ENCODE measurements around the gene CASKIN1.

CASKIN1 gene

DNA sequence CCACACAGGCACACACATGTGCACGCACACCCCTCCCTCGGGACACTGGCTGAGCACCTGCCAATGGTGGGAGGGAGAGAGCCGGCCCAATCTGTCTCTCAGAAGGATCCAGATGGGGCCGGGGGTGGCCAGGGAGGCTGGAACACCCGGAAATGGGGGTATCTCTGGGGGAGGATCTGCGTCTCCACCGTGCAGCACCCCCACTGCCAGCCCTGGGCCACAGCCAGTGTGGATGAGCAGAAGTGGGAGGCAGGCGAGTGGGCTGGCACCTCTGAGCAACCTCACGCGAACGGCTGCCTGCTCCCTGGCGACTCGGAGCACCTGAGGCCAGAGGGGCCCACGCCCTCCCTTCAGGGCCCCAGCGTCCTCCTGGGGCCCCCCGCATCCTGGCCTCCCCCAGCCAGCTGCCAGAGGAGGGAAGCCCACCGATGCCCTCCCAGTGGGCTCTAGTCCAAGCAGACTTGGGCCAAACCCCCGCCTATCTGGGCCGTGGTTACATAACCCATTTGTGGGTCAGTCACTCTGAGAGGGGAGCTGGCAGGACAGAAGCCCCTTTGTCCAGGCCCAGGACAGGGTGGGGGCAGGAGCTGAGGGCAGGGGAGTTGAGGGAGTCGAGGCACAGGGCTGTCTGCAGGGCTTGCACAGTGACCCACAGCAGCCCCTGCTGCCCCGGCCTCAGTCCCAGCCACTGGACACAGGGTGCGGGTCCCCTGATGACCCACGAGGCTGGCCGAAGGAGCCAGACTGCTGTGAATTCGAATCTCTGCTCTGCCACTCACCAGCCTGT lies 5.6 kb downstream of the CASKIN1 start:
- DNase-seq (ENCODE audit: low spot score): no peak

DNA sequence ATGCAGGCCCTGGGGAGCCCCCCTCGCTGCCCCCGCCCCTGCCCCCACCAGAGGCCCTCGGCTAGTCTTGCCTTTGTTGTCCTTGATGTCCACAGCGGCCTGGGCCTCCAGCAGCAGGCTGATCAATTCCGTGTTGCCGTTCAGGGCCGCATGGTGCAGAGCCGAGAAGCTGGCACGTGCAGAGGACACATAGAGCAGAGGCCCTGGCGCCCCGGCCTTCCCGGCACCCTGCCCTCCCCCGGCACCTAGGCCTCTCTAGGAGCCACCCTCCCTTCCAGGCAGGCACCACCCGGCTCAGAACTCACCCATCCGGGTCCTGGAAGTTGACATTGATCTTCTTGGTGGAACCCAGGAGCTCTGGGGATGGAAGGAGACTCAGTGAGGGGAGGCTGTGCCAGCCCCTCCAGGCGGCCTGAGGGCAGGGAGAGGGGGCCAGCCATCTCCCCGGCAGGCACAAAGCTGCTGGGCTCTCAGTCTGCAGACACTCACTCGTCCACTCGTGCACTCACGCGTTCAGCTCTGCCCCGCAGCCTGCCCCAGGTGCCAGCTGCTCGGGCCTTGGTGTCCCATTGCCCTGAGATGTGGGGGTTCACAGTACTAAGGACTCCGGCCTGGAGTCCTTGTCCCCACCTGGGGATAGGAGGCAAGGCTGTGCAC lies 6.3 kb downstream of the CASKIN1 start:
- DNase-seq (ENCODE audit: low spot score): no peak

DNA sequence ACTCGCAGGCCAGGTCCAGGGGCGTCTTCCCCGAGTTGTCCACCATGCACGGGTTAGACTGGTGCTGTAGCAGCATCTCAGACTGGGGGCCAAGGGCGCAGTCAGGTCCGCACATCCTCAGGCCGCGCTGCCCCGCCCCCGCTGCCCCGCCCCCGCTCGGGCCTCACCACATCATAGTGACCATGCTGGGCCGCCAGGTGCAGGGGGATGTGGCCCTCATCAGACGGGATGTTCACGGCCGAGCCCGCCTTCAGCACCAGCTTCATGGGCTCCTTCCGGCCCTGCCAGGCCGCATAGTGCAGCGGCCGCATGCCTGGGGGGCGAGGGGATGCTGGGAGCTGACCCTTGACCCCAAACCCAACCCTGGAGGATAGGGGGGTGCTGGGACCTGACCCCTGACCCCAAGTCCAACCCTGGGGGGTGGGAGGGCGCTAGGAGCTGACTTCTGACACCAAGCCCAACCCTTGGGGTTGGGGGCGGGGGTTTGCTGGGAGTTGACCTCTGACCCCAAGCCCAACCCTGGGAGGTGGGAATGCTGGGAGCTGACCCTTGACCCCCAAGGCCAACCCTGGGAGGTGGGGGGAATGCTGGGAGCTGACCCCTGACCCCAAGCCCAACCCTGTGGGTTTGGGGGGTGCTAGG lies 7.0 kb downstream of the CASKIN1 start:
- no peak for DNase-seq (ENCODE audit: low spot score)

DNA sequence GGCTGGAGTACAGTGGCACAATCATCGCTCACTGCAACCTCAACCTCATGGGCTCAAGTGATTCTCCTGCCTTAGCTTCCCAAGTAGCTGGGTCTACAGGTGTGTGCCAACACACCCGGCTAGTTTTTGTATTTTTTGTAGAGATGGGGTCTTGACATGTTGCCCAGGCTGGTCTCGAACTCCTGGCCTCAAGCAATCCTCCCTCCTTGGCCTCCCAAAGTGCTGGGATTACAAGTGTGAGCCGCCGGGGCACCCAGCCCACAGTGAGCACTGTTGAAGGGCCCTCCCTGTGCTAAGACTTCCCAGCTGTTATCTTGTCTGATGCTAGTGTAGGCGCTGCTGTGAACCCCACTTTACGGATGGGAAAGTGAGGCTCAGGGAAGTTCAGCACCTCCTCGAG lies 8.0 kb downstream of the CASKIN1 start:
- no peak for DNase-seq (ENCODE audit: low spot score)

DNA sequence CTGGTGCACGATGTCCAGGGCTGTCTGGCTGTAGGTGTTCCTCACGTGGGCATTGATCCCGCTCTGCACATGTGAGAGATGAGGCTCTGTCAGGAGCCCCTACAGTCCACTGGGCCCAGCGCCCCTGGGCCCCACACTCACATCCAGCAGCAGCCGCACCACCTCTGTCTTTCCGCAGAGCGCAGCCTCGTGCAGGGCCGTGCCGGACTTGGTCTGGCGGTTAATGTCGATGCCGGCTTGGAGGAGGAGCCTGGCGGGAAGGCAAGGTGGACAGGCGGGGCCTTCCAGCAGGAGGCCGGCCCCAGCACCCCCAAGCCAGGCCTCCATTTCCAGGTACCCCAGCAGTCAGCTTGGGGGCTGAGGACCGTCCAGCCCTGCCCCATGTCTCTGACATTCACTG lies 9.2 kb downstream of the CASKIN1 start:
- DNase-seq (ENCODE audit: low spot score): no peak

DNA sequence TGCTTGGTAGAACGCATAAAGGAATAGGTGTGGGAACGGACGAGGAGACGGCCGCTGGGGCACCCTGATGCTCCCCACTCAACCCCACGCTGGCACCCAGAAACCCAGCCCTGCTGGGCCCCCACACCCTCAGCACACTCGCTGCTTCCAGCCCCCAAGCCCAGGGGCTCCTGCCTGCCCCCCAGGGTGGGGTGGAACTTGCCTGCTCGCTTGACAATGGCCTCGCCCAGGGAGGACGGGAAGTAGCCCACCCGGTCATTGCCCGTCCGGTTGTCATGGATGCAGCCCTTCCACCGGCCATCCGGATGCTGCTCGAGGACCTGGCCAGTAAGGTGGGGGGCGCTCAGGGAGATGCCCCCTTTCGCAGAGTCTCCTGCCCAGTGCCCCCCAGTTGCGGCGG lies 9.9 kb downstream of the CASKIN1 start:
- DNase-seq (ENCODE audit: low spot score): no peak

DNA sequence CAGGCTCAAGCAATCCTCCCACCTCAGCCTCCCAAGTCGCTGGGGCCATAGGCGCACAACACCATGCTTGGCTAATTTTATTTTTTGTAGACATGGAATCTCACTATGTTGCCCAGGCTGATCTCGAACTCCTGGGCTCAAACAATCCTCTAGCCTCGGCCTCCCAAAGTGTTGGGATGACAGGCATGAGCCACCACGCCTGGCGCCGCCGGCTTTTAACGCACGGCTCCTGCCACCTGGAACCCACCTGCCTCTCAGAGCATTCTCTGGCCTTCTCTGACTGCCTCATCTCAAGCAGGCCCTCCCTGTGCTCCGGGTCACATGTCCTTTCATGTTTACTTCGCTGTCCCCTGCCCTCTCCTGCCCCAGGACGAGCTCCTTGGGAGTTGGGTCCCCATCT lies 10.3 kb downstream of the CASKIN1 start:
- DNase-seq (ENCODE audit: low spot score): no peak

DNA sequence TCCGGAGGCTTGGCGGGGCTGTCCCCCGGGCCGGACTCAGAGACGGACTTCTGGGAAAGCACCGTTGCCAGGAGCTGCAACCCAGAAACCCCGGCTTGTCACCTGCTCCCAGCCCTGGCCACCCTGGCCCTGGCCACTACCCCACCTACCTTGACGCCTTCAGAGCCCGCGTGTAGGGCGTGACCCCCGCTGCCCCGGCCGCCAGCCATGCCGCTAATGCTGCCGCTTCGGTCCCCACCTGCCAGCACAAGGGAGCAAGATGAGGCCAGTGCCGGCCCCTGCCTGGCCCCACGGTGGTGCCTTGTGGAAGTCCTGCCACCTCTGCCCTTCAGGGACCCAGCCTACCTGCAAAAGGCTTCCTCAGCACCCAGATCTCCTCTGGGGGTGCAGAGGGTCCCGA lies 11.4 kb downstream of the CASKIN1 start:
- DNase-seq (ENCODE audit: low spot score): no peak

DNA sequence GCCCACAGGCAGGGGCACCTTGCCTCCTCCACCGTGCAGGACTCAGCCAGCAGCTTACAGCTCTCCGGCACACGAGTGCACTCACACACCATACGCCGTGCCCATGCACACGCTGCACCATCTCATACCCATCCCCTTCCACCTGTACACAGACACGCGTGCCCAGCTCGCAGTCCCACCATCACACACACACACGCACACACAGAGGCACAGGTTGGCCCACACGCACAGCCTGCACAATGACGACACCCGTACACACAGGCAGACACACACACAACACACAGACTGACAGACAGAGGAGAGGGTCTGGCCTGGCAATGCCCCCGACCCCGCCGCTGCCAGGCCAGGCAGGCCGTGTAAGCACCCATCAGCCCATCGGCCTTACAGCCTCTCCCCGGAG lies 12.1 kb downstream of the CASKIN1 start:
- DNase-seq (ENCODE audit: low spot score): no peak

DNA sequence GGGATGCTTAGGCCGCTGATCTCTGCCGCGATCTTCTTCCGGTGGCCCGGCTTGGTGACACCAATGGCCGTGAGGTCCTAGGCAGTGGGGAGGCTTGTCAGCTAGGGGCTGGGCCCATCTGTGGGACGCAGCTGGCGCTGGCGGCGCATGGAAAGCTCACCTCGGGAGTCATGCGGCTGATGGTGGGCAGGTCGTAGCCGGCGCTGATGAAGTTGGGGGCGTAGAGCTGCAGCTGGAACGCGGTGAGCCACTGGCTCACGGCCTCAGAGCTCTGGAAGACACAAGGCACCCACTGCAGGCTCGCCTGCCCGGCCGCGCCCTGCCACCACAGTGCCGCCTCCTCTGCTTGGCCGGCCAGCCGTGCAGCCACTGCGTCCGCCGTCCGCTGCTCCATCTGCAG lies 12.7 kb downstream of the CASKIN1 start:
- no peak for DNase-seq (ENCODE audit: low spot score)

DNA sequence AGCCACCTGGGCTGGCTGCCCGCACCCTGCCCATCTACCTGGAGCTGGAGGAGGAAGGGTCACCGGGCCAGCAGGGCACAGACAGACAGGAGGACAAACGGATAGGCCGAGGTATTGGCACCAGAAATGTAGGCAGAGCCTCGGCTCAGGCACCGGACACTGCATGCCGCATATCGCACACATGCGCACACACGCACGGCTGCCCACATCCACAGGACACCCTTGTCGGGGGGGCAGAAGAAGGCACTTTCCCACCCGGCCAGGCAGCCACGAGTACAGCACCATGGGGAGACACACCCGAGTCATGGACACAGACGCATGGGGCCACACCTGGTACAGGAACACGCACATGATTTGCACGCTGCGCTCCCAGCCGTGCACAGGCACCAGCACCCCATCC lies 14.5 kb downstream of the CASKIN1 start:
- no peak for DNase-seq (ENCODE audit: low spot score)

DNA sequence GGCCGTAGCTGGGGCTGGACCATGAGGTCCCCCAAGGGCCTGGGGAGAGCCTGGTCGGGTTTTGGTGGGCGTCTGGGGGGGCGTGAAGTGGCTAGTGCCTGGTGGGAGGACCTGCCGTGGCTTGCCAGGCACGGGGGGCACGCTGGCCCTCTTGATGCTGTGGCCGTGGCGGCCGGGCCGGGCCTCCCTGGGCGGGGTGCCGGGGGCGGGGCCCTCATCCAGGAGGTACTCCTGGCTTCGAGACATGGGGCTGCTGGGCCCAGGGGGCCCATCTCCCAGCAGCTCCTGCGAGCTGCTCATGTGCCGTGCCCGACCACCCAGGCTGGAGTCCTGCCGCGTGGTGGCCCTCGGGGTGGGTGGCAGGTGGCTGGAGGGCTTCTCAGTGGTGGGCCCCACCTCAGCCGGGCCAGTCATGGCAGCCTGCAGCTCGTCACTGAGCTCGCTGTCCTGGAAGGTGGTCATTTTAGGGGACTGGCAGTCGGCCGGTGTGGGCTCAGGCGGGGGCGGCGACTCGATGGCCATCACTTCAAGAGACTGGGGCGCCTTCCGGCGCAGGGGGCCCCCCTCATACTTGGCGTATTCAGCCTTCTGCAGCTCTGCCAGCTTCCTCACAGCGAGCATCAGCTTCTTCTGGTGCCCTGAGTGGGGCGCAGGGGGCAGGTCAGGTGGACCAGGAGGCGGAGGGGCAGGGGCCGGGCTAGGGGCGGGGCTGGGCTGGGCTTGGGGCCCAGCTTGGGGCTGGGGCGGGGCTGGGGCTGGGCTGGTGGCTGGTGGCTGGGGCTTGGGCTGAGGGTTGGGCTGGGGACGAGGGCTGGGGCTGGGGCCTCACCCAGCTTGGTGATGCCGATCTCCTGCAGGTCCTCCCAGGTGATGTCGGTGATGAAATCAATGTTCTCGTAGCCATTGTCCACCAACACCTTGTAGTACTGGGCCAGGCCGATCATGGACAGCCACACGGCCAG lies 15.2 kb downstream of the CASKIN1 start:
- no peak for DNase-seq (ENCODE audit: low spot score)

DNA sequence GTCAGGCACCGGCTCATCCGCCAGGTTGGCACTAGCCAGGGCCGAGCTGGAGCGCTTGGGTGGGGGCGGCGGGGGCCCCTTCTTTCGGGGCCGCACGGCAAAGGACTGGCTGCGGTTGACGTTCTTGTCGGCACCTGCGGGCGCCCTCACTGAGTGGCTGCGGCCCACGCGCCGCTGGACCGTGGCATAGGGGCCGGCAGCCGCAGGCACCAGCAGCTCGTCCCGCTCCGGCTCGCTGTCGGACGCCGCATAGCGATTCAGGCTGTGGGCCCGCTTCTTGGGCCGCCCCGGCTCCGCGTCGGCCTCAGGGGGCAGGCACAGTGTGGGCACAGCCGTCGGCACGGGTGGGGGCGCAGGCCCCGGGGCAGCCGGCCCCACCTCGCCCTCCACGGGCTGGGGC lies 15.9 kb downstream of the CASKIN1 start:
- no peak for DNase-seq (ENCODE audit: low spot score)

DNA sequence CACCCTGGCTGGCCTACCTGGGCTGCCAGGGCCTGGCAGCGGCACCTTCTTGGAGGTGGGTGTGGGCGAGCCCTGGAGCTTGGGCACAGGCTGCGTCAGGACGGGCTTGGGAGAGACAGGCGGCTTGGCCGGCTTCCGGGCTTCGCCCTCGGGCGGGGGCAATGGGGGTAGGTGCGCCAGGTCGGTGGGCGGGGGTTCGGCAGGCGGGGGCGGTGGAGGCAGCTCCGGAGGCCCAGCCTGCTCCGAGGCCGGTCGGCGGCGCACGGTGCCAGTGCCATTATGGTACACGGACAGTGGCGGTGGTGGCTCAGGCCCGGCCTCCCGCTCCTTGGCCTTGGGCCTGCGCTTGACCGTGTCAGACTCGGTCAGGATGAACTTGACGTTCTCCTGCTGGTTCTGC lies 16.8 kb downstream of the CASKIN1 start:
- DNase-seq (ENCODE audit: low spot score): no peak

DNA sequence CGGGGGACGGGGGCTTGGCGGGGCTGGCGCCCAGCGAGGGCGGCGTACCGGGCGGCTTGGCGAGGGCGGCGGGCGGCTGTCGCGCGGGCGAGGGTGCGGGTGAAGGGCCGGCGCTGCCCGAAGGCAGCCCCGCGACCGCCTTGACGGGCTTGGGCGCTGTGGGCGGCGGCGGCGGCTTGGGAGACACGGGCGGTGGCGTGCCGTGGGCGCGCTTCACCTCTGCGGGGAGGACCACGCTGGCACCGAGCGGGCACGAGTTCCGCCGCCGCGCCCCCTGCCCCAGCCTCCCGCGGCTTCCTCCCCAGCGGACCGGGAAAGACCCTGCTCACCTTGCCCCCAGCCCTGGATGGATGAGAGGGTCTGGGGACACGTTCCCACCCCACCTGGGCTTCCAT lies 17.3 kb downstream of the CASKIN1 start:
- DNase-seq (ENCODE audit: low spot score): no peak

DNA sequence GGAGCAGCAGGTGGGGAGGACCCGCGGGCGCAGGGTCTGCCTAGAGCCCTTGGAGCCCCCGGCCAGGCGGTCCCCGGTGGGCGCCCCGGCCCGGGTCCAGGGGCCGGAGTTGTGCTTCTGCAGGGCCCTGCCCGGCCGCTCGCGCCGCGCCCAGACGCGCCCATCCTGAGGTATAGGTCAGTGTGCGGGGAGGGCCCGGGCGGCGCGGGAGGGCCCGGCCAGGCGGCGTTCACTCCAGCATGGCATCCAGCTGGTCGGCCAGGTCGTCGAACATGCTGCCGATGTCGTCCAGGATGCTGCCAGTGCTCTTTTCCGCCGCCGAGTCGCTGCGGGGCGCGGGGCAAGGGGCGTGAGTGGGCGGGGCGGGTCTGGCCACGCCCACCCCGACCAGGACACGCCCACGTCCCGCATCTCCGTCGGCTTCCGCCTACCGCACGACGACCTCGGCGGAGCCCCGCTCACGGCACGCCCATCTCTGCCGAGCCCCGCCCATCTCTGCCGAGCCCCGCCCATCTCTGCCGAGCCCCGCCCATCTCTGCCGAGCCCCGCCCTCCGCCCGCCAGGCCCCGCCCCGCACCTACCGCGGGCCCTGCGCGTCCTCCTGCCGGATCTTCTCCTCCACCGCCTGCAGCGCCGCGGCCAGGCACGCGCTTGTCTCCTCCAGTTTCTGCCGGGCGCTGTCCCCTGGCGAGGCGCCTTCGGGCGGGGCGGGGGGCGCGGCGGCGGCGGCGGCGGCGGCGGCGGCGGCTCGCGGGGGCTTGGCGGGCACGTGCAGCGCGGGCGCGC lies 17.9 kb downstream of the CASKIN1 start:
- peak; percentile 47 for DNase-seq (ENCODE audit: low spot score)

DNA sequence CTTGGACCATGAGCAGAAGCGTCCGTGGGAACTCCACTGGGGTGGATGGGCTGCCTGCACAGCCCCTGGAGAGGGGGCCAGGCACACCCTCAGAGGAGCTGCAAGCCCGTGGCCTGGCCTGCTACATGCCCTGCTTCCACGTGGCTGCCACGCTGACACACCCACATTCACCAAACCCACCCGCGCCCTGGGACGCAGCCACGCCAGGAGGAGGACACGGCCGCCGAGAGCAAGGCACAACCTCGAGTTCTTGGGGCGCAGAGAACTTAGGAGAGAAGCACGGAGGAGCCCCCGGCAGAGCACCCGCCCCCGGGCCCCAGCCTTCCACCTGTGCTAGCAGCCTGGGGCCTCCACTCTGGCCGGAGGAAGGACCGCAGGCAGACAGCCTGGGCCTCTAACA lies 18.8 kb downstream of the CASKIN1 start:
- DNase-seq (ENCODE audit: low spot score): no peak

DNA sequence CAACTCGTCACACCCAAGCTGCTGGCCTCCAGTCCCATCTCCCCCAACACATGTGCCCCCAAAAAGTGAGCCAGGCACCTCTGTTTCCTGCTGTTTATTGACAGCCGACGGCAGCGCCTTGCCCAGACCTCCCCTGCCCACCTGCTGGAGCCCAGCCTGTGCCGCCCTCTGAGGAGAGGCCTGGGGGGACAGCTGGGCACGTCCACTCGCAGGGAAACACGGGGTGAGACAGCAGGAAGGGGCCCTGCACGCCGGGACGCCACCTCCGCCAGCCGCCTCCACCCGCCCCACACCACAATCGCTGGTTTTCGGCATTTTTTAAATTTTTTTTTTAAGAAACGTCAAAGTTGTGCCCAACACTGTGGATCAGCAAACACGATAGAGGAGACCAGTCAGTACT lies 19.3 kb downstream of the CASKIN1 start:
- DNase-seq (ENCODE audit: low spot score): no peak

DNA sequence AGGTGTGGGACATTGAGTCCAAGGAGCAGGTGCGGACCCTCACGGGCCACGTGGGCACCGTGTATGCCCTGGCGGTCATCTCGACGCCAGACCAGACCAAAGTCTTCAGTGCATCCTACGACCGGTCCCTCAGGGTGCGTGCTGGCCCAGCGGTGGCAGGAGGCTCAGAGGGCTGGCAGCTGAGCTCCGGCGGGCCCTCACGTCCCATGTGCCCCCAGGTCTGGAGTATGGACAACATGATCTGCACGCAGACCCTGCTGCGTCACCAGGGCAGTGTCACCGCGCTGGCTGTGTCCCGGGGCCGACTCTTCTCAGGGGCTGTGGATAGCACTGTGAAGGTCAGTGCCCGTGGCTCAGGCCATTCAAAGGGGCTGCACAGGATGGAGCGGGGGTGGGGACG lies 20.4 kb downstream of the CASKIN1 start:
- no peak for DNase-seq (ENCODE audit: low spot score)

DNA sequence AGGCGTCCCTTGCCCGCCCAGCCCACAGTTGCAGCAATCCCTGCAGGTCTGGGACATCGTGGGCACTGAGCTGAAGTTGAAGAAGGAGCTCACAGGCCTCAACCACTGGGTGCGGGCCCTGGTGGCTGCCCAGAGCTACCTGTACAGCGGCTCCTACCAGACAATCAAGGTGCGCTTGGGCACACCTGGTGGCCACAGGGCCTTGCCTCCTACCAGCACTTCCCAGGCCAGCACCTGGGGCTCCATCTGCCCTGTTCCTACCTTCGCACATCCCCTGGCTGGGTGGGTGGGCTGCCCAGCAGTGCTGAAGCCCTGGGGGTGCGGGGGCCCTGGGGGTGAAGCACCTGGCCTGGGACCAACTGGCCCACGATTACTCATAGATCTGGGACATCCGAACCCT lies 21.0 kb downstream of the CASKIN1 start:
- DNase-seq (ENCODE audit: low spot score): no peak

DNA sequence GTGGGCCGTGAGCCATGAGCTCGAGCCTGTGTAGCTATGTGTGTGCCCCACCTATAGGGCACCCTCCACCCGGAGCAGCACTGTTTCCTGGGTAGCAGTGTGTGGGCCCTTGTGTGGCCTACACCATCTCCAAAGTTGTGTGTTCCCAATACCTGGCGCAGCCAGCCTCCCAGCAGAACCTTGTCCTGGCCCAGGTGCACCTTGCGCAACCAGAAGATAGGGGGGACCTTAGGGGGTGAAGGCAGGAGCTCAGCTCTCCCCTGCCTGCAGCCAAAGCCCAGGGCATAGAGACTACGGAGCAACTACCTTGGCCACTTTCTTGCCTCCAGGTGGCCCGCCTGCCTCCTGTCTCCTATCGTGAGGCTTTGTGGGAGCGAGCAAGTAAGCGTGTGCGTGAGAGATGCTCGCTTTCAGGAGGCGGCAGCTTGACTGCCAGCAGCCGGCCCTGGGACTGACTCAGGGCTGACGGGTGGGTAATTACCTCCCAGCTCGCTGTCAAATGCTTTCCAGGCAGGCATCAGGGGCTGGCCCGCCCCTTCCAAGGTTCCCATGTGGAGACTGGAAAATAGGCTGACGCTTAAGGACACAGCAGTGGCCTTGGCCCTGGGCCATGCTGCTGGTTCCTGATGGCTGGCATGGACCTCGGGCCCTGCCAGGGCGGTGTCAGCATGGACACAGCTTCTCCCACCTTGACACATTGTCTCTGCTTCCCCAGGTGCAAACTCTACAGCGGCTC lies 21.8 kb downstream of the CASKIN1 start:
- no peak for DNase-seq (ENCODE audit: low spot score)

All from GM03348 (cell line).